ENCODE results near the gene CD300LF. TPM values are rescaled to one million over a fixed set of nuclear protein-coding genes. Genes with fewer than 3 reads are reported as not detected.

CD300LF gene
- total and polyA plus RNA-seq, 3 experiments from 2014 or later: not detected

- POLR2A ChIA-PET: no interaction called here
- Mint-ChIP-seq H3K4me3 (peak overlapping the region in 1 of 7 donors; percentile 48), H3K4me1 (peaks cover 25 to 31% (median 26%) of the 10 kb centered on the region in 3 donors), H3K36me3 (peaks cover 0 to under 1% (median 0%) of the 10 kb centered on the region in 3 donors), H3K27ac (no peak overlapping the region), H3K9me3 (no peaks in the 10 kb centered on the region), H3K27me3 (no peaks in the 10 kb centered on the region)
- H3K4me3 ChIP-seq (ENCODE audit: low read length): no peak overlapping the region
- no peak overlapping the region for H3K27ac ChIP-seq (ENCODE audit: low read depth, low read length)
- no peaks in the 10 kb centered on the region for H3K9me3 ChIP-seq (ENCODE audit: low read length)
- no peak for DNase-seq
- no peaks in the 10 kb centered on the region for H3K36me3 ChIP-seq (ENCODE audit: insufficient read depth, low read length)
- H3K4me1 ChIP-seq (ENCODE audit: insufficient read depth, low read length): peaks cover 52% of the 10 kb centered on the region
- CTCF ChIA-PET: interaction anchor here (1.6 to 9.1 kb wide), 3 partner anchors 13 to 76 kb away, joined by 3 to 203 read pairs (median 199); no protein-coding TSS in a partner anchor
- H3K27me3 ChIP-seq (ENCODE audit: insufficient read depth, low read length, poor library complexity, severe bottlenecking): no peaks in the 10 kb centered on the region
These were observed 21.5 kb upstream of the CD300LF start for GRCh38 chr17:74734256-74734655.

GRCh38 chr17:74733365-74734122 is 20.8 kb upstream of the CD300LF start:
- Mint-ChIP-seq H3K36me3 (no peaks in the 10 kb centered on the region), H3K4me3 (no peak overlapping the region), H3K4me1 (peaks cover 18 to 24% (median 19%) of the 10 kb centered on the region in 3 donors), H3K27ac (no peak overlapping the region), H3K27me3 (no peaks in the 10 kb centered on the region), H3K9me3 (no peaks in the 10 kb centered on the region)
- H3K9me3 ChIP-seq (ENCODE audit: low read length): no peaks in the 10 kb centered on the region
- CTCF ChIA-PET: interaction anchor here (2.0 kb wide), 1 partner anchor 76 kb away, joined by 6 read pairs; no protein-coding TSS in a partner anchor
- DNase-seq: peak in 2 of 5 donors; percentile 30 to 57
- H3K27me3 ChIP-seq (ENCODE audit: insufficient read depth, low read length, poor library complexity, severe bottlenecking): no peaks in the 10 kb centered on the region
- no peak overlapping the region for H3K27ac ChIP-seq (ENCODE audit: low read depth, low read length)
- no peak overlapping the region for H3K4me3 ChIP-seq (ENCODE audit: low read length)
- POLR2A ChIA-PET: no interaction called here
- peaks cover 45% of the 10 kb centered on the region for H3K4me1 ChIP-seq (ENCODE audit: insufficient read depth, low read length)
- H3K36me3 ChIP-seq (ENCODE audit: insufficient read depth, low read length): no peaks in the 10 kb centered on the region

GRCh38 chr17:74732042-74732867 is 19.5 kb upstream of the CD300LF start:
- Histone ChIP-seq H3K36me3 (ENCODE audit: insufficient read depth, low read length) (no peaks in the 10 kb centered on the region), H3K4me1 (ENCODE audit: insufficient read depth, low read length) (peaks cover 35% of the 10 kb centered on the region), H3K27ac (ENCODE audit: low read depth, low read length) (no peak overlapping the region), H3K27me3 (ENCODE audit: insufficient read depth, low read length, poor library complexity, severe bottlenecking) (no peaks in the 10 kb centered on the region), H3K4me3 (ENCODE audit: low read length) (no peak overlapping the region), H3K9me3 (ENCODE audit: low read length) (no peaks in the 10 kb centered on the region)
- POLR2A ChIA-PET: interaction anchor here (0.6 kb wide), 1 partner anchor 24 kb away, joined by 3 read pairs; no protein-coding TSS in a partner anchor
- no peaks in the 10 kb centered on the region for H3K27me3 Mint-ChIP-seq
- no peak overlapping the region for H3K4me3 Mint-ChIP-seq
- peaks cover 7 to 18% (median 8%) of the 10 kb centered on the region in 3 donors for H3K4me1 Mint-ChIP-seq
- DNase-seq: no peak
- no peaks in the 10 kb centered on the region for H3K9me3 Mint-ChIP-seq
- H3K36me3 Mint-ChIP-seq: no peaks in the 10 kb centered on the region
- CTCF ChIA-PET: interaction anchor here (2.0 kb wide), 1 partner anchor 75 kb away, joined by 6 read pairs; no protein-coding TSS in a partner anchor
- H3K27ac Mint-ChIP-seq: no peak overlapping the region

- Mint-ChIP-seq H3K36me3 (no peaks in the 10 kb centered on the region), H3K27ac (peak overlapping the region in 1 of 8 donors; percentile 51), H3K9me3 (no peaks in the 10 kb centered on the region), H3K4me3 (peak overlapping the region in 3 of 7 donors; percentile 42 to 82 (median 59)), H3K4me1 (peaks cover 3 to 15% (median 5%) of the 10 kb centered on the region in 3 donors), H3K27me3 (no peaks in the 10 kb centered on the region)
- no peak overlapping the region for H3K27ac ChIP-seq (ENCODE audit: low read depth, low read length)
- CTCF ChIA-PET: interaction anchor here (2.2 kb wide), 1 partner anchor 74 kb away, joined by 9 read pairs; no protein-coding TSS in a partner anchor
- POLR2A ChIA-PET: interaction anchor here (1.5 kb wide), 1 partner anchor 23 kb away, joined by 4 read pairs; no protein-coding TSS in a partner anchor
- peaks cover 32% of the 10 kb centered on the region for H3K4me1 ChIP-seq (ENCODE audit: insufficient read depth, low read length)
- no peaks in the 10 kb centered on the region for H3K9me3 ChIP-seq (ENCODE audit: low read length)
- no peaks in the 10 kb centered on the region for H3K27me3 ChIP-seq (ENCODE audit: insufficient read depth, low read length, poor library complexity, severe bottlenecking)
- no peaks in the 10 kb centered on the region for H3K36me3 ChIP-seq (ENCODE audit: insufficient read depth, low read length)
- no peak overlapping the region for H3K4me3 ChIP-seq (ENCODE audit: low read length)
- peak in 1 of 5 donors; percentile 48 for DNase-seq
These were observed 18.6 kb upstream of the CD300LF start for GRCh38 chr17:74731347-74731605.

- no peaks in the 10 kb centered on the region for H3K27me3 Mint-ChIP-seq
- DNase-seq: peak in 4 of 5 donors; percentile 49 to 88 (median 72)
- Histone ChIP-seq H3K36me3 (ENCODE audit: insufficient read depth, low read length) (no peaks in the 10 kb centered on the region), H3K27ac (ENCODE audit: low read depth, low read length) (no peak overlapping the region), H3K9me3 (ENCODE audit: low read length) (no peaks in the 10 kb centered on the region), H3K4me1 (ENCODE audit: insufficient read depth, low read length) (peaks cover 28% of the 10 kb centered on the region), H3K4me3 (ENCODE audit: low read length) (peak overlapping the region; percentile 12), H3K27me3 (ENCODE audit: insufficient read depth, low read length, poor library complexity, severe bottlenecking) (no peaks in the 10 kb centered on the region)
- H3K36me3 Mint-ChIP-seq: no peaks in the 10 kb centered on the region
- ChIA-PET CTCF (interaction anchor here (1.8 to 2.2 kb wide), 2 partner anchors 7 to 73 kb away, joined by 7 to 9 read pairs; no protein-coding TSS in a partner anchor), POLR2A (interaction anchor here (1.5 kb wide), 1 partner anchor 24 kb away, joined by 4 read pairs; no protein-coding TSS in a partner anchor)
- peaks cover 0 to 12% (median 3%) of the 10 kb centered on the region in 3 donors for H3K4me1 Mint-ChIP-seq
- H3K27ac Mint-ChIP-seq: peak overlapping the region; percentile 18 to 77 (median 72)
- H3K9me3 Mint-ChIP-seq: no peaks in the 10 kb centered on the region
- peak overlapping the region; percentile 21 to 82 (median 59) for H3K4me3 Mint-ChIP-seq
These were observed 18.0 kb upstream of the CD300LF start for GRCh38 chr17:74730491-74731346.

- H3K9me3 Mint-ChIP-seq: no peaks in the 10 kb centered on the region
- H3K4me3 ChIP-seq (ENCODE audit: low read length): no peak overlapping the region
- POLR2A ChIA-PET: interaction anchor here (0.7 to 1.5 kb wide), 3 partner anchors 12 to 52 kb away, joined by 3 to 4 read pairs (median 3); no protein-coding TSS in a partner anchor
- H3K9me3 ChIP-seq (ENCODE audit: low read length): no peaks in the 10 kb centered on the region
- H3K27me3 Mint-ChIP-seq: no peaks in the 10 kb centered on the region
- peak overlapping the region in 4 of 8 donors; percentile 36 to 84 (median 76) for H3K27ac Mint-ChIP-seq
- H3K36me3 Mint-ChIP-seq: no peaks in the 10 kb centered on the region
- CTCF ChIA-PET: interaction anchor here (0.7 to 2.2 kb wide), 3 partner anchors 8 to 72 kb away, joined by 4 to 9 read pairs (median 7); no protein-coding TSS in a partner anchor
- H3K4me3 Mint-ChIP-seq: peak overlapping the region in 2 of 7 donors; percentile 3 to 17
- no peak for DNase-seq
- H3K36me3 ChIP-seq (ENCODE audit: insufficient read depth, low read length): no peaks in the 10 kb centered on the region
- peaks cover 28% of the 10 kb centered on the region for H3K4me1 ChIP-seq (ENCODE audit: insufficient read depth, low read length)
- no peak overlapping the region for H3K27ac ChIP-seq (ENCODE audit: low read depth, low read length)
- peaks cover 0 to 12% (median 2%) of the 10 kb centered on the region in 3 donors for H3K4me1 Mint-ChIP-seq
- no peaks in the 10 kb centered on the region for H3K27me3 ChIP-seq (ENCODE audit: insufficient read depth, low read length, poor library complexity, severe bottlenecking)
These were observed 17.1 kb upstream of the CD300LF start for GRCh38 chr17:74729866-74730265.

GRCh38 chr17:74729368-74729767 is 16.6 kb upstream of the CD300LF start:
- Histone ChIP-seq H3K4me1 (ENCODE audit: insufficient read depth, low read length) (peaks cover 28% of the 10 kb centered on the region), H3K27ac (ENCODE audit: low read depth, low read length) (no peak overlapping the region), H3K4me3 (ENCODE audit: low read length) (no peak overlapping the region), H3K36me3 (ENCODE audit: insufficient read depth, low read length) (no peaks in the 10 kb centered on the region), H3K9me3 (ENCODE audit: low read length) (no peaks in the 10 kb centered on the region), H3K27me3 (ENCODE audit: insufficient read depth, low read length, poor library complexity, severe bottlenecking) (no peaks in the 10 kb centered on the region)
- no peak overlapping the region for H3K4me3 Mint-ChIP-seq
- peak overlapping the region in 2 of 8 donors; percentile 45 to 84 for H3K27ac Mint-ChIP-seq
- no peaks in the 10 kb centered on the region for H3K36me3 Mint-ChIP-seq
- DNase-seq: no peak
- no peaks in the 10 kb centered on the region for H3K9me3 Mint-ChIP-seq
- peaks cover 0 to 12% (median 0%) of the 10 kb centered on the region in 3 donors for H3K4me1 Mint-ChIP-seq
- CTCF ChIA-PET: interaction anchor here (0.7 to 2.2 kb wide), 3 partner anchors 9 to 72 kb away, joined by 4 to 9 read pairs (median 7); no protein-coding TSS in a partner anchor
- H3K27me3 Mint-ChIP-seq: no peaks in the 10 kb centered on the region
- POLR2A ChIA-PET: interaction anchor here (0.7 kb wide), 2 partner anchors 13 to 51 kb away, joined by 3 read pairs; no protein-coding TSS in a partner anchor

Measured in CD8-positive, alpha-beta memory T cell (primary cell).